HCT116 (cell line): Measurements from ENCODE around the gene ERBB2. TPM values are rescaled to one million over a fixed set of nuclear protein-coding genes. Genes with fewer than 3 reads are reported as not detected.

Source experiments
- ATAC-seq: fragments of 200-7000 bp; cut with Tn5 transposase; 2 replicates; pipeline ENCODE4 v1.9.1; 2020; ENCODE audit warnings: mild to moderate bottlenecking, moderate library complexity
- BruUV-seq: library from RNA; stranded (reverse); fragments of 400-500 nt; replicated peaks from 2 replicates; lab custom pipeline; 2021; lab: Mats Ljungman, UMichigan
- CTCF ChIA-PET: fragments of 300-600 bp; sonication (Branson Sonifier 250); formaldehyde crosslinking; loops from one replicate; lab custom pipeline; 2021; ENCODE audit warnings: antibody characterized with exemption; lab: Charles Lee
- POLR2A ChIA-PET: fragments of 300-600, 350-600 bp; sonication (Branson Sonifier 250); formaldehyde crosslinking; loops from one replicate; lab custom pipeline; 2021; ENCODE audit warnings: antibody characterized with exemption; lab: Charles Lee
- RAD21 ChIA-PET, 2 experiments: fragments of 300-600 bp; sonication (Branson Sonifier 250); formaldehyde crosslinking; loops; one replicate each; lab custom pipeline; 2023; ENCODE audit warnings: low total read pairs in 2 of 2; ENCODE audit not compliant: uncharacterized antibody in 2 of 2, unreplicated experiment in 2 of 2, low non-redundant PET in 1 of 2; lab: Charles Lee
- DNase-seq: peaks from one replicate; pipeline ENCODE4 v3.0.0-alpha.2; 2010; ENCODE audit warnings: low read depth, low spot score
- H2AFZ ChIP-seq: fragments of 200-600 bp; shearing (Covaris generic), sonication (generic); 2 replicates; pipeline ENCODE4 v1.6.1; 2017; ENCODE audit warnings: low read depth, mixed run types, mixed read lengths, antibody characterized with exemption, low read length; ENCODE audit not compliant: poor library complexity, severe bottlenecking
- H3K27ac ChIP-seq: 2 replicates; pipeline ENCODE4 v1.5.1; 2012; ENCODE audit warnings: low read depth, low read length
- H3K27me3 ChIP-seq: fragments of 200-600 bp; sonication (generic); 2 replicates; pipeline ENCODE4 v1.6.1; 2016; ENCODE audit warnings: mixed run types, low read length, mixed read lengths; ENCODE audit not compliant: insufficient read depth
- H3K36me3 ChIP-seq, 2 experiments: fragments of 200-500 bp in 1 of 2; fragments of 200-600 bp in 1 of 2; sonication (Bioruptor generic) in 1 of 2; sonication (generic) in 1 of 2; 2 replicates each; pipeline versions ENCODE4 v1.5.1 to v1.6.1; 2014 to 2016; ENCODE audit warnings: low read length in 2 of 2, inconsistent platforms in 1 of 2, mixed read lengths in 1 of 2, mixed run types in 1 of 2; ENCODE audit not compliant: insufficient read depth in 2 of 2, control insufficient read depth in 1 of 2
- H3K4me1 ChIP-seq, 2 experiments: fragments of 200-600 bp in 1 of 2; sonication (generic) in 1 of 2; 2 replicates each; pipeline versions ENCODE4 v1.5.1 to v1.6.1; 2012 to 2017; ENCODE audit warnings: low read length in 2 of 2, inconsistent platforms in 1 of 2, mild to moderate bottlenecking in 1 of 2, mixed read lengths in 1 of 2, mixed run types in 1 of 2, moderate library complexity in 1 of 2; ENCODE audit not compliant: insufficient read depth in 2 of 2, control insufficient read depth in 1 of 2
- H3K4me2 ChIP-seq: fragments of 200-600 bp; sonication (generic); 2 replicates; pipeline ENCODE4 v1.6.1; 2017; ENCODE audit warnings: mixed run types, low read length, mixed read lengths
- H3K4me3 ChIP-seq, 2 experiments: fragments of 200-600 bp in 1 of 2; sonication (generic) in 1 of 2; replicated peaks in 1 of 2; 2 replicates each; pipeline ENCODE4 v1.5.1; 2011 to 2016; ENCODE audit warnings: low read length in 2 of 2, control low read depth in 1 of 2, low read depth in 1 of 2, mild to moderate bottlenecking in 1 of 2, mixed read lengths in 1 of 2, mixed run types in 1 of 2
- H3K79me2 ChIP-seq: fragments of 200-600 bp; sonication (generic); 2 replicates; pipeline ENCODE4 v1.6.1; 2017; ENCODE audit warnings: mild to moderate bottlenecking, mixed run types, low read length, moderate library complexity, mixed read lengths; ENCODE audit not compliant: insufficient read depth
- H3K9ac ChIP-seq: fragments of 200-600 bp; sonication (generic); 2 replicates; pipeline ENCODE4 v1.6.1; 2016; ENCODE audit warnings: low read length, mixed read lengths
- H3K9me2 ChIP-seq: fragments of 200-600 bp; sonication (generic), shearing (Covaris generic); 2 replicates; pipeline ENCODE4 v1.6.1; 2017; ENCODE audit warnings: mixed run types, mild to moderate bottlenecking, moderate library complexity; ENCODE audit not compliant: insufficient read depth
- H3K9me3 ChIP-seq, 2 experiments: fragments of 200-500 bp in 1 of 2; fragments of 200-600 bp in 1 of 2; sonication (Bioruptor generic) in 1 of 2; sonication (generic) in 1 of 2; 2 replicates each; pipeline ENCODE4 v1.6.1; 2014 to 2017; ENCODE audit warnings: low read length in 2 of 2, mixed read lengths in 2 of 2, inconsistent platforms in 1 of 2, low read depth in 1 of 2, mild to moderate bottlenecking in 1 of 2, mixed run types in 1 of 2, moderate library complexity in 1 of 2; ENCODE audit not compliant: control insufficient read depth in 1 of 2, insufficient read depth in 1 of 2
- H4K20me1 ChIP-seq: fragments of 200-600 bp; sonication (generic), shearing (Covaris generic); 2 replicates; pipeline ENCODE4 v1.6.1; 2017; ENCODE audit warnings: mixed run types, mild to moderate bottlenecking, moderate library complexity; ENCODE audit not compliant: insufficient read depth
- ATF3 ChIP-seq: IDR thresholded peaks from 2 replicates; pipeline ENCODE4 v1.6.1; 2012
- EGR1 ChIP-seq: IDR thresholded peaks from 2 replicates; pipeline ENCODE4 v1.6.1; 2012; ENCODE audit warnings: low read depth
- EZH2phosphoT487 ChIP-seq: fragments of 200-600 bp; IDR thresholded peaks from 2 replicates; pipeline ENCODE4 v1.6.1; 2018; ENCODE audit warnings: antibody characterized with exemption, borderline replicate concordance
- FOSL1 ChIP-seq: IDR thresholded peaks from 2 replicates; pipeline ENCODE4 v1.6.1; 2012; ENCODE audit warnings: low read depth
- MAX ChIP-seq: IDR thresholded peaks from 2 replicates; pipeline ENCODE4 v1.6.1; 2012
- POLR2A ChIP-seq: IDR thresholded peaks from 2 replicates; pipeline ENCODE4 v1.7.0; 2011; ENCODE audit warnings: borderline replicate concordance; ENCODE audit not compliant: insufficient read depth, insufficient read length; ENCODE audit errors: extremely low read depth
- POLR2AphosphoS5 ChIP-seq: IDR thresholded peaks from 2 replicates; pipeline ENCODE4 v1.6.1; 2011; ENCODE audit warnings: mild to moderate bottlenecking, low read depth, low read length, moderate library complexity
- REST ChIP-seq: IDR thresholded peaks from 2 replicates; pipeline ENCODE4 v1.6.1; 2012; ENCODE audit warnings: low read depth
- SIN3A ChIP-seq: IDR thresholded peaks from 2 replicates; pipeline ENCODE4 v1.6.1; 2012; ENCODE audit warnings: low read depth
- SRF ChIP-seq: IDR thresholded peaks from 2 replicates; pipeline ENCODE4 v1.6.1; 2012; ENCODE audit warnings: low read depth
- TCF7L2 ChIP-seq: IDR thresholded peaks from 2 replicates; pipeline ENCODE4 v1.7.0; 2011; ENCODE audit warnings: borderline replicate concordance, inconsistent platforms; ENCODE audit not compliant: insufficient read depth, insufficient read length; ENCODE audit errors: extremely low read depth
- ZFX ChIP-seq: fragments of 450-650 bp; IDR thresholded peaks from 2 replicates; pipeline ENCODE4 v1.6.1; 2017
- ZNF274 ChIP-seq: fragments of 200-500 bp; sonication (Bioruptor generic); IDR thresholded peaks from 2 replicates; pipeline ENCODE4 v1.6.1; 2014; ENCODE audit warnings: mild to moderate bottlenecking, low read depth, low read length, inconsistent platforms
- intact Hi-C: fragments of 100-400 bp; cut with micrococcal nuclease; formaldehyde crosslinking; loops from 2 replicates; pipeline ENCODE4 v1.10.0; 2022
- total RNA-seq: library from RNA; stranded (reverse); gene quantifications from one replicate; pipeline ENCODE4 v1.2.1, GENCODE V29; 2021; ENCODE audit not compliant: unreplicated experiment

Gene ERBB2
- total RNA-seq, 1 experiment from 2014 or later: 75.8 TPM

GRCh38 chr17:39660397-39661385, 39.2 kb upstream of the ERBB2 start:
- Histone ChIP-seq H3K36me3 (peaks cover 2 to 5% of the 10 kb centered on the region in 2 experiments; a peak in 1 of 4 replicates), H3K27me3 (no peaks in the 10 kb centered on the region), H2AFZ (no peak overlapping the region), H3K4me2 (no peak overlapping the region), H3K79me2 (no peaks in the 10 kb centered on the region), H3K27ac (no peak overlapping the region; the same call in 1 of the 2 replicates), H3K4me3 (no peak overlapping the region), H4K20me1 (no peaks in the 10 kb centered on the region), H3K9me2 (no peaks in the 10 kb centered on the region), H3K4me1 (peaks cover 22 to 27% of the 10 kb centered on the region in 2 experiments), H3K9me3 (no peaks in the 10 kb centered on the region), H3K9ac (no peak overlapping the region)
- ChIA-PET CTCF (no interaction called here), RAD21 (no interaction called here), POLR2A (no interaction called here)
- no peak for ATAC-seq
- BruUV-seq: no TSS peak
- TF ChIP-seq EZH2phosphoT487 (no peak), SRF (no peak), POLR2AphosphoS5 (no peak), ZNF274 (no peak), FOSL1 (no peak), ATF3 (no peak), SIN3A (no peak), EGR1 (no peak), ZFX (no peak), TCF7L2 (no peak), REST (no peak), POLR2A (no peak), MAX (no peak)
- no peak for DNase-seq
- intact Hi-C loops: no loop called here
